ENCODE results near the gene NRN1L.
A peak's percentile ranks its signal among the peaks of the same experiment; 100 is the strongest.
"Not testable (repeated sequence)": the region's sequence is repeated elsewhere in the genome, so short reads cannot be mapped to it uniquely, and the experiment has no call there.

The NRN1L gene

GRCh38 chr16:67860589-67861398, 23.9 kb upstream of the NRN1L start:
- DNase-seq (ENCODE audit: low spot score) = peak; percentile 65

- no peak for DNase-seq (ENCODE audit: low spot score)
Observed at GRCh38 chr16:67861877-67862276, 22.8 kb upstream of the NRN1L start.

- peak; percentile 34 for DNase-seq (ENCODE audit: low spot score)
Observed at GRCh38 chr16:67862623-67863583, 21.8 kb upstream of the NRN1L start.

GRCh38 chr16:67864044-67864443, 20.6 kb upstream of the NRN1L start:
- DNase-seq (ENCODE audit: low spot score) = not testable (repeated sequence)

- DNase-seq (ENCODE audit: low spot score) = no peak
Observed at GRCh38 chr16:67864594-67864993, 20.1 kb upstream of the NRN1L start.

GRCh38 chr16:67865318-67865717, 19.4 kb upstream of the NRN1L start:
- DNase-seq (ENCODE audit: low spot score) = peak; percentile 56

GRCh38 chr16:67868290-67868689, 16.4 kb upstream of the NRN1L start:
- no peak for DNase-seq (ENCODE audit: low spot score)

- DNase-seq (ENCODE audit: low spot score) = no peak
Observed at GRCh38 chr16:67869653-67870052, 15.0 kb upstream of the NRN1L start.

- no peak for DNase-seq (ENCODE audit: low spot score)
Observed at GRCh38 chr16:67871256-67871655, 13.4 kb upstream of the NRN1L start.

GRCh38 chr16:67872131-67872630, 12.5 kb upstream of the NRN1L start:
- no peak for DNase-seq (ENCODE audit: low spot score)

GRCh38 chr16:67872631-67873434, 11.9 kb upstream of the NRN1L start, which contains the start of gene EDC4:
Gene EDC4 (plus strand): TSS chr16:67873052. CDS start chr16:67873262, 210 bp downstream.
- DNase-seq (ENCODE audit: low spot score) = peak; percentile 93

GRCh38 chr16:67873435-67874370, 11.0 kb upstream of the NRN1L start:
- no peak for DNase-seq (ENCODE audit: low spot score)

- no peak for DNase-seq (ENCODE audit: low spot score)
Observed at GRCh38 chr16:67874372-67874771, 10.3 kb upstream of the NRN1L start.

GRCh38 chr16:67877064-67877463, 7.6 kb upstream of the NRN1L start:
- DNase-seq (ENCODE audit: low spot score) = no peak

GRCh38 chr16:67878232-67878631, 6.5 kb upstream of the NRN1L start:
- DNase-seq (ENCODE audit: low spot score) = no peak

- no peak for DNase-seq (ENCODE audit: low spot score)
Observed at GRCh38 chr16:67878846-67879245, 5.8 kb upstream of the NRN1L start.

GRCh38 chr16:67879462-67879861, 5.2 kb upstream of the NRN1L start:
- no peak for DNase-seq (ENCODE audit: low spot score)

- DNase-seq (ENCODE audit: low spot score) = no peak
Observed at GRCh38 chr16:67879936-67880335, 4.7 kb upstream of the NRN1L start.

GRCh38 chr16:67880584-67880983, 4.1 kb upstream of the NRN1L start:
- no peak for DNase-seq (ENCODE audit: low spot score)

- no peak for DNase-seq (ENCODE audit: low spot score)
Observed at GRCh38 chr16:67881621-67882161, 3.0 kb upstream of the NRN1L start.

All from AG08395 (cell line).